Lower lobe of right lung (tissue), 2 donors: ENCODE measurements around the gene MRPL32. TPM values are rescaled to one million over a fixed set of nuclear protein-coding genes. Genes with fewer than 3 reads are reported as not detected.

Experiments
- ATAC-seq, 2 donors: fragments of 200-7000 bp; cut with Tn5 transposase; one replicate each; pipeline ENCODE4 v1.9.1; 2020 to 2022; ENCODE audit warnings: mild to moderate bottlenecking in 2 of 2, moderate library complexity in 2 of 2
- DNase-seq: peaks from one replicate; pipeline ENCODE4 v3.0.0-alpha.2; 2020
- H3K27ac ChIP-seq: fragments of 200-600 bp; one replicate; pipeline ENCODE4 v1.8.0; 2022
- H3K27me3 ChIP-seq: fragments of 200-600 bp; one replicate; pipeline ENCODE4 v1.8.0; 2022; ENCODE audit warnings: low read depth
- H3K36me3 ChIP-seq: fragments of 200-600 bp; one replicate; pipeline ENCODE4 v1.8.0; 2022; ENCODE audit warnings: mild to moderate bottlenecking
- H3K4me1 ChIP-seq: fragments of 200-600 bp; one replicate; pipeline ENCODE4 v1.8.0; 2022
- H3K4me3 ChIP-seq: fragments of 200-600 bp; one replicate; pipeline ENCODE4 v1.8.0; 2022; ENCODE audit warnings: mild to moderate bottlenecking
- H3K9me3 ChIP-seq: fragments of 200-600 bp; one replicate; pipeline ENCODE4 v1.8.0; 2022
- CTCF ChIP-seq: fragments of 200-600 bp; IDR thresholded peaks from one replicate; pipeline ENCODE4 v1.8.0; 2022; ENCODE audit warnings: antibody characterized with exemption, mild to moderate bottlenecking
- intact Hi-C: fragments of 100-400 bp; cut with DNase I; formaldehyde crosslinking; loops from one replicate; pipeline ENCODE4 v1.11.0; 2022
- total RNA-seq: library from RNA; stranded (reverse); fragmentation: NEBNext Ultra II Directional; extraction: Animal tissue kit (Norgen Biotek cat#: 25700); gene quantifications from one replicate; pipeline ENCODE4 v1.2.1, GENCODE V29; 2021
- donor health status: DM: no; HTN: yes; CAD: no; lungs with severe emphysema.

MRPL32 gene
- total RNA-seq, 1 donor from 2014 or later = 45.0 TPM

GRCh38 chr7:42986781-42987248, 54.6 kb downstream of the MRPL32 start:
- Histone ChIP-seq H3K9me3 (peaks cover 8% of the 10 kb centered on the region), H3K36me3 (no peaks in the 10 kb centered on the region), H3K27me3 (no peaks in the 10 kb centered on the region), H3K27ac (no peak overlapping the region), H3K4me1 (no peaks in the 10 kb centered on the region), H3K4me3 (no peak overlapping the region)
- intact Hi-C loops = no loop called here
- TF ChIP-seq CTCF = no peak
- ATAC-seq (no peak), DNase-seq (no peak)

Other genes with a start within 250 kb of the MRPL32 start
- gene C7orf25, start 20.3 kb upstream of the MRPL32 start, total RNA-seq = 7.8 TPM
- gene PSMA2, start 202 bp upstream of the MRPL32 start, total RNA-seq = 52.3 TPM
- gene HECW1, start 180.3 kb downstream of the MRPL32 start, total RNA-seq = 0.06 TPM